B cell (primary cell): Measurements from ENCODE around the gene USP36.

ENCODE experiments used
- EZH2 ChIP-seq: IDR thresholded peaks from 2 replicates; pipeline ENCODE4 v1.6.1; 2012; ENCODE audit warnings: borderline replicate concordance, low read depth, mild to moderate bottlenecking, moderate library complexity, low read length; ENCODE audit not compliant: insufficient read depth, poor library complexity, severe bottlenecking
- TF ChIP-seq, protein P1 (sequence below): fragments of 200-600 bp; IDR thresholded peaks from one replicate; pipeline ENCODE4 v1.8.0; 2022; ENCODE audit warnings: antibody characterized with exemption, mild to moderate bottlenecking

DNA sequence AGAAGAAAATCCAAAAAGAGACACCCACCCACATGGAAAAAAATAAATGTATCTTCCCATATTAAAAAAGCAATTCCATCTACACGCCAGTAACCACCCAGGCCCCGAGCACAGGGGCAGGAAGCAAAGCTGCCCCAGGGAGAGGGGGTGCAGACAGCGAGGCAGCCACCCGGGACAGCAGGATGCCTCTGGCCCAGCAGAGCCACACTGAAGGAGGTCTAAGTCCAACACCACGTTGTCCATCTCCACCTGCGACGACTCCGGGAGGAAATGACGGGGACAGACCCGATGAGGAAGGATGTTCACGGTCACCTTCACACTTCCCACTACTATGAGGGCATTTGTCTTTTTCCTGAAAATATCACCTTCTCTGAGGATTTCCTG is 44.1 kb downstream of the USP36 start:
- TF ChIP-seq EZH2, result no peak
- TF ChIP-seq, protein P1, sequence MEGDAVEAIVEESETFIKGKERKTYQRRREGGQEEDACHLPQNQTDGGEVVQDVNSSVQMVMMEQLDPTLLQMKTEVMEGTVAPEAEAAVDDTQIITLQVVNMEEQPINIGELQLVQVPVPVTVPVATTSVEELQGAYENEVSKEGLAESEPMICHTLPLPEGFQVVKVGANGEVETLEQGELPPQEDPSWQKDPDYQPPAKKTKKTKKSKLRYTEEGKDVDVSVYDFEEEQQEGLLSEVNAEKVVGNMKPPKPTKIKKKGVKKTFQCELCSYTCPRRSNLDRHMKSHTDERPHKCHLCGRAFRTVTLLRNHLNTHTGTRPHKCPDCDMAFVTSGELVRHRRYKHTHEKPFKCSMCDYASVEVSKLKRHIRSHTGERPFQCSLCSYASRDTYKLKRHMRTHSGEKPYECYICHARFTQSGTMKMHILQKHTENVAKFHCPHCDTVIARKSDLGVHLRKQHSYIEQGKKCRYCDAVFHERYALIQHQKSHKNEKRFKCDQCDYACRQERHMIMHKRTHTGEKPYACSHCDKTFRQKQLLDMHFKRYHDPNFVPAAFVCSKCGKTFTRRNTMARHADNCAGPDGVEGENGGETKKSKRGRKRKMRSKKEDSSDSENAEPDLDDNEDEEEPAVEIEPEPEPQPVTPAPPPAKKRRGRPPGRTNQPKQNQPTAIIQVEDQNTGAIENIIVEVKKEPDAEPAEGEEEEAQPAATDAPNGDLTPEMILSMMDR, result no peak
